HG03066 (cell line): Measurements from ENCODE around the gene EFS.

Source experiments
- ATAC-seq: cut with Tn5 transposase; IDR thresholded peaks from one replicate; pipeline ENCODE4 v1.9.1; 2021; ENCODE audit warnings: low read depth; ENCODE audit not compliant: unreplicated experiment

Gene EFS

GRCh38 chr14:23360496-23360895 is 4.5 kb downstream of the EFS start:
- ATAC-seq, result no peak

GRCh38 chr14:23359722-23360447 is 5.1 kb downstream of the EFS start:
- ATAC-seq, result no peak

- ATAC-seq, result no peak
These were observed 5.8 kb downstream of the EFS start for GRCh38 chr14:23359167-23359626.

- no peak for ATAC-seq
These were observed 6.3 kb downstream of the EFS start for GRCh38 chr14:23358553-23359166.

GRCh38 chr14:23358042-23358441 is 6.9 kb downstream of the EFS start:
- no peak for ATAC-seq

- ATAC-seq, result no peak
These were observed 7.7 kb downstream of the EFS start for GRCh38 chr14:23357261-23357660.

GRCh38 chr14:23356662-23357061 is 8.3 kb downstream of the EFS start:
- ATAC-seq, result no peak

- ATAC-seq, result no peak
These were observed 9.0 kb downstream of the EFS start for GRCh38 chr14:23355871-23356435.

- ATAC-seq, result no peak
These were observed 10.0 kb downstream of the EFS start for GRCh38 chr14:23354990-23355389.

GRCh38 chr14:23353433-23353780 is 11.6 kb downstream of the EFS start:
- ATAC-seq, result no peak

- no peak for ATAC-seq
These were observed 12.2 kb downstream of the EFS start, which contains the start of gene SLC22A17 for GRCh38 chr14:23352506-23353432. TSS of gene SLC22A17 (minus strand) at chr14:23352887.

- ATAC-seq, result no peak
These were observed 13.1 kb downstream of the EFS start for GRCh38 chr14:23351681-23352505.

- no peak for ATAC-seq
These were observed 15.7 kb downstream of the EFS start for GRCh38 chr14:23349156-23349845.

- ATAC-seq, result no peak
These were observed 16.7 kb downstream of the EFS start for GRCh38 chr14:23348297-23348655.

- no peak for ATAC-seq
These were observed 17.3 kb downstream of the EFS start for GRCh38 chr14:23347406-23348296.

- no peak for ATAC-seq
These were observed 18.1 kb downstream of the EFS start for GRCh38 chr14:23346693-23347405.

GRCh38 chr14:23345987-23346692 is 18.8 kb downstream of the EFS start:
- no peak for ATAC-seq
